Measurements from ENCODE around the gene SRSF9. TPM values are rescaled to one million over a fixed set of nuclear protein-coding genes. Genes with fewer than 3 reads are reported as not detected.

SRSF9 gene
- total and polyA plus RNA-seq, 2 of the 13 experiments (the other 11 are each of a cell fraction or from before 2014, with no cell fraction given): 125 to 144 TPM

DNA sequence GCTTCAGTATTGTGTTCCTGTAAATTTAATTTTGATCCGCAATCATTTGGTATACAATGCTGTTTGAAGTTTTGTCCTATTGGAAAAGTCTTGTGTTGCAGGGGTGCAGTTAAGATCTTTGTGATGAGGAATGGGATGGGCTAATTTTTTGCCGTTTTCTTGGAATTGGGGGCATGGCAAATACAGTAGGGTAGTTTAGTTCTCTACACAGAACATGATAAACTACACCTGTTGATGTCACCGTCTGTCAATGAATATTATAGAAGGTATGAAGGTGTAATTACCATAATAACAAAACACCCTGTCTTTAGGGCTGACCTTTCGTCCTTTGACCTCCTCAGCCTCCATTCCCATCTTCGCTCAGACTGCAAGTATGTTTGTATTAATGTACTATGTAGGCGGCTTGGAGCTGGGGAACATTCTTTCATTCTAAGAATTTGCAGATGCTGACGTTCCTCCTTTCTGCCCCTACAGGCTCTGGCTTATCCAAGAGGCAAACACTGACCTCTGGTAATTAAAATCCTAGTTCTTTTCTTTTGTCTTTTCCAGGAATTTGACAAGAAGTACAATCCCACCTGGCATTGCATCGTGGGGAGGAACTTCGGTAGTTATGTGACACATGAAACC, 28.1 kb upstream of the SRSF9 start:
- POLR2A ChIA-PET: interaction anchor here (1.0 to 2.8 kb wide), 6 partner anchors 14 to 83 kb away, joined by 3 to 30 read pairs (median 14); partner anchors contain the start of genes COQ5, COX6A1, POP5 and SRSF9
- FAIRE-seq: peak; percentile 44

More for the DNA sequence above, 28.1 kb upstream of the SRSF9 start:
- H3K4me1 ChIP-seq (ENCODE audit: insufficient read depth, low read length): peaks cover 28% of the 10 kb centered on the region
- in situ Hi-C loops (cut with HindIII; ENCODE audit: extremely low pct_ligation_motif_present, low pct_unique_long_range_greater_than_20kb): no loop called here
- H3K79me2 ChIP-seq (ENCODE audit: insufficient read depth, low read length): peaks cover 27% of the 10 kb centered on the region
- H3K36me3 ChIP-seq (replicated peaks in 1 of 2; ENCODE audit: control insufficient read depth in 1 of 2, insufficient read depth in 2 of 2, low read length in 2 of 2): peaks cover 2 to 9% of the 10 kb centered on the region in 2 experiments; a peak in 4 of 5 replicates
- no peak overlapping the region for H3K27ac ChIP-seq (ENCODE audit: extremely low read length, insufficient read depth, low read length)
- intact Hi-C loops (cut with micrococcal nuclease; ENCODE audit: unreplicated experiment): loop anchor here (2.0 to 5.0 kb wide), 2 partner anchors 29 to 40 kb away; partner anchors contain the start of gene SRSF9
- WGBS (ENCODE audit: low lambda C conversion rate): 62% methylated on average over 9 of the region's 9 CpGs
- peak overlapping the region; percentile 87 for H3K4me2 ChIP-seq (ENCODE audit: low read depth, low read length)
- CTCF ChIA-PET (ENCODE audit: low intra/inter-chr PET ratio, low total read pairs): no interaction called here
- no peaks in the 10 kb centered on the region for H3K9me3 ChIP-seq (ENCODE audit: low read length)
- H4K20me1 ChIP-seq (ENCODE audit: insufficient read depth, low read length): peaks cover 10% of the 10 kb centered on the region
- no peak overlapping the region for H2AFZ ChIP-seq (ENCODE audit: low read length)
- H3K9ac ChIP-seq (ENCODE audit: insufficient read depth, low read depth, low read length): peak overlapping the region; percentile 88
- no TSS peak for BruUV-seq (replicated peaks)
- TF ChIP-seq RBAK (CRISPR knock-in tag; IDR thresholded peaks at IDR 0.05) (no peak), ZSCAN22 (CRISPR knock-in tag; IDR thresholded peaks at IDR 0.05) (no peak), ZNF451 (CRISPR knock-in tag; IDR thresholded peaks at IDR 0.05) (no peak), ZNF572 (CRISPR knock-in tag; IDR thresholded peaks at IDR 0.05) (no peak), RFX3 (CRISPR knock-in tag; IDR thresholded peaks at IDR 0.05) (no peak), PRDM10 (CRISPR knock-in tag; IDR thresholded peaks at IDR 0.05; ENCODE audit: low read depth) (no peak), ZKSCAN5 (CRISPR knock-in tag; IDR thresholded peaks at IDR 0.05) (no peak), SAP130 (CRISPR knock-in tag; IDR thresholded peaks at IDR 0.05; ENCODE audit: low read depth) (peak; percentile 10; the same call in 1 of the 2 replicates), ZNF562 (CRISPR knock-in tag; IDR thresholded peaks at IDR 0.05; ENCODE audit: borderline replicate concordance) (no peak), ZNF841 (CRISPR knock-in tag; IDR thresholded peaks at IDR 0.05; ENCODE audit: borderline replicate concordance) (no peak), ZNF615 (CRISPR knock-in tag; IDR thresholded peaks at IDR 0.05; ENCODE audit: borderline replicate concordance) (no peak), MIER3 (CRISPR knock-in tag; IDR thresholded peaks at IDR 0.05; ENCODE audit: borderline replicate concordance) (no peak), POLR2AphosphoS5 (IDR thresholded peaks at IDR 0.05; ENCODE audit: low read depth, low read length) (0 out of 2 replicates have a peak, but pooled peaks have one; percentile 2), AGO1 (IDR thresholded peaks at IDR 0.05; ENCODE audit: low read depth, low read length, poor library complexity, severe bottlenecking) (no peak), ZNF432 (CRISPR knock-in tag; IDR thresholded peaks at IDR 0.05; ENCODE audit: borderline replicate concordance) (no peak)
- DNase-seq (ENCODE audit: low spot score) (no peak), ATAC-seq (no peak)
- no peaks in the 10 kb centered on the region; a peak in 1 of 5 replicates for H3K27me3 ChIP-seq (ENCODE audit: control insufficient read depth in 1 of 2, insufficient read depth in 2 of 2, low read length in 2 of 2)
- peak overlapping the region; percentile 95 to 100 (median 97) for H3K4me3 ChIP-seq (replicated peaks in 1 of 3; ENCODE audit: insufficient read depth in 1 of 3, low read depth in 2 of 3, low read length in 3 of 3)

Measured in HepG2 (cell line).